Progenitor cell of endocrine pancreas (in vitro differentiated cells): ENCODE measurements around the gene ACO2. TPM values are rescaled to one million over a fixed set of nuclear protein-coding genes. Genes with fewer than 3 reads are reported as not detected.

Experiments used
- DNase-seq: peaks from one replicate; pipeline ENCODE4 v3.0.0; 2021; ENCODE audit warnings: low spot score; ENCODE audit not compliant: unreplicated experiment
- H3K27ac Mint-ChIP-seq: 2 replicates; pipeline ENCODE4 v1.8.0; 2021; ENCODE audit warnings: mild to moderate bottlenecking, moderate library complexity, mixed read lengths
- H3K27me3 Mint-ChIP-seq: 2 replicates; pipeline ENCODE4 v1.8.0; 2021; ENCODE audit warnings: mixed read lengths
- H3K36me3 Mint-ChIP-seq: 2 replicates; pipeline ENCODE4 v1.8.0; 2022; ENCODE audit warnings: mixed read lengths; ENCODE audit not compliant: insufficient read depth
- H3K4me1 Mint-ChIP-seq: 2 replicates; pipeline ENCODE4 v1.8.0; 2021; ENCODE audit warnings: low read depth, mixed read lengths
- H3K4me3 Mint-ChIP-seq: 2 replicates; pipeline ENCODE4 v1.8.0; 2021; ENCODE audit warnings: low read depth, mild to moderate bottlenecking, moderate library complexity, mixed read lengths
- H3K9me3 Mint-ChIP-seq: 2 replicates; pipeline ENCODE4 v1.8.0; 2021; ENCODE audit warnings: low read depth, mixed read lengths
- CTCF ChIP-seq: fragments of 200-600 bp; sonication (generic); IDR thresholded peaks from one replicate; pipeline ENCODE4 v1.5.0; 2021; ENCODE audit warnings: antibody characterized with exemption, mild to moderate bottlenecking; ENCODE audit not compliant: unreplicated experiment
- total RNA-seq: library from RNA; stranded (reverse); gene quantifications from 2 replicates; pipeline ENCODE4 v1.2.1, GENCODE V29; 2021

The ACO2 gene
- total RNA-seq, 1 donor from 2014 or later = 67.4 TPM

GRCh38 chr22:41501209-41501608 is 32.3 kb downstream of the ACO2 start:
- no peak for DNase-seq
- no peak overlapping the region for H3K27ac Mint-ChIP-seq
- no peaks in the 10 kb centered on the region for H3K9me3 Mint-ChIP-seq
- H3K4me3 Mint-ChIP-seq = no peak overlapping the region
- H3K36me3 Mint-ChIP-seq = peaks cover 1% of the 10 kb centered on the region
- TF ChIP-seq CTCF = no peak
- no peaks in the 10 kb centered on the region for H3K27me3 Mint-ChIP-seq
- H3K4me1 Mint-ChIP-seq = no peaks in the 10 kb centered on the region

GRCh38 chr22:41504397-41504796 is 35.5 kb downstream of the ACO2 start:
- Mint-ChIP-seq H3K9me3 (no peaks in the 10 kb centered on the region), H3K4me1 (no peaks in the 10 kb centered on the region), H3K36me3 (peaks cover 3% of the 10 kb centered on the region), H3K4me3 (no peak overlapping the region), H3K27ac (no peak overlapping the region), H3K27me3 (no peaks in the 10 kb centered on the region)
- no peak for DNase-seq
- TF ChIP-seq CTCF = no peak

- H3K36me3 Mint-ChIP-seq = peaks cover 5% of the 10 kb centered on the region
- H3K4me1 Mint-ChIP-seq = no peaks in the 10 kb centered on the region
Measured at GRCh38 chr22:41504816-41505215, 35.9 kb downstream of the ACO2 start.

GRCh38 chr22:41505511-41506220 is 36.7 kb downstream of the ACO2 start:
- H3K9me3 Mint-ChIP-seq = no peaks in the 10 kb centered on the region
- H3K4me3 Mint-ChIP-seq = no peak overlapping the region
- no peaks in the 10 kb centered on the region for H3K27me3 Mint-ChIP-seq
- H3K4me1 Mint-ChIP-seq = no peaks in the 10 kb centered on the region
- DNase-seq = no peak
- peaks cover 5% of the 10 kb centered on the region for H3K36me3 Mint-ChIP-seq
- no peak for TF ChIP-seq CTCF
- H3K27ac Mint-ChIP-seq = no peak overlapping the region

More at GRCh38 chr22:41504816-41505215, 35.9 kb downstream of the ACO2 start:
- no peak for DNase-seq
- TF ChIP-seq CTCF = no peak
- H3K27ac Mint-ChIP-seq = no peak overlapping the region
- H3K4me3 Mint-ChIP-seq = no peak overlapping the region
- H3K9me3 Mint-ChIP-seq = no peaks in the 10 kb centered on the region
- H3K27me3 Mint-ChIP-seq = no peaks in the 10 kb centered on the region

- H3K9me3 Mint-ChIP-seq = no peaks in the 10 kb centered on the region
- no peak overlapping the region for H3K4me3 Mint-ChIP-seq
- peaks cover 2% of the 10 kb centered on the region for H3K4me1 Mint-ChIP-seq
- peak overlapping the region; percentile 69 for H3K27ac Mint-ChIP-seq
- no peaks in the 10 kb centered on the region for H3K27me3 Mint-ChIP-seq
- no peak for DNase-seq
- H3K36me3 Mint-ChIP-seq = peaks cover 4% of the 10 kb centered on the region
- TF ChIP-seq CTCF = no peak
Measured at GRCh38 chr22:41507330-41508063, 38.6 kb downstream of the ACO2 start.
